GM12864 (cell line): ENCODE data around the gene TRERF1.

Source experiments
- DNase-seq: peaks from one replicate; pipeline ENCODE4 v3.0.0-alpha.2; 2011; ENCODE audit warnings: low read depth
- H3K4me3 ChIP-seq: 2 replicates; pipeline ENCODE4 v1.5.1; 2011; ENCODE audit warnings: mild to moderate bottlenecking, low read depth, low read length, control low read depth
- TF ChIP-seq, protein P1 (sequence below): IDR thresholded peaks from 2 replicates; pipeline ENCODE4 v1.5.1; 2011; ENCODE audit warnings: low read depth, mild to moderate bottlenecking, moderate library complexity, low read length, control low read depth, inconsistent platforms; ENCODE audit errors: missing control alignments

The TRERF1 gene

DNA sequence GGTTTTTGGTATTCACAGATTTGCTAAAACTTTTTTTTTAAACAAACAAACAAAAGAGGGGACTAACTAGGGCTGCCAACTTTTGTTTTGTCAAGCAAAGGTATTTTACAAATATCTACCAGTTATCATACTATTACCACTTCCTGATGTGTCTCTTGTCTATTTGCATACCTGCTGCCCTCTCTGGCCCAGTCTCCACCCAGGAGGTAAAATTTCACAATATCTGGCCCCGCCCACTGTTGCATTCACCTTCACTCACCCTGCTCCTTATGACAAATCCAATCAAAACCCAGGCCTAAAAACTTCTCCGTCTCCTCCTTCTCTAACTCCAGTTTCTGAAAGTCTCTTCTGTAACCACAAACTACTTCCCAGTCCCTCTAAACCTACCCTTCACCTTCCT, 82.2 kb downstream of the TRERF1 start:
- peak; percentile 60 for DNase-seq
- TF ChIP-seq, protein P1, sequence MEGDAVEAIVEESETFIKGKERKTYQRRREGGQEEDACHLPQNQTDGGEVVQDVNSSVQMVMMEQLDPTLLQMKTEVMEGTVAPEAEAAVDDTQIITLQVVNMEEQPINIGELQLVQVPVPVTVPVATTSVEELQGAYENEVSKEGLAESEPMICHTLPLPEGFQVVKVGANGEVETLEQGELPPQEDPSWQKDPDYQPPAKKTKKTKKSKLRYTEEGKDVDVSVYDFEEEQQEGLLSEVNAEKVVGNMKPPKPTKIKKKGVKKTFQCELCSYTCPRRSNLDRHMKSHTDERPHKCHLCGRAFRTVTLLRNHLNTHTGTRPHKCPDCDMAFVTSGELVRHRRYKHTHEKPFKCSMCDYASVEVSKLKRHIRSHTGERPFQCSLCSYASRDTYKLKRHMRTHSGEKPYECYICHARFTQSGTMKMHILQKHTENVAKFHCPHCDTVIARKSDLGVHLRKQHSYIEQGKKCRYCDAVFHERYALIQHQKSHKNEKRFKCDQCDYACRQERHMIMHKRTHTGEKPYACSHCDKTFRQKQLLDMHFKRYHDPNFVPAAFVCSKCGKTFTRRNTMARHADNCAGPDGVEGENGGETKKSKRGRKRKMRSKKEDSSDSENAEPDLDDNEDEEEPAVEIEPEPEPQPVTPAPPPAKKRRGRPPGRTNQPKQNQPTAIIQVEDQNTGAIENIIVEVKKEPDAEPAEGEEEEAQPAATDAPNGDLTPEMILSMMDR, result no peak

DNA sequence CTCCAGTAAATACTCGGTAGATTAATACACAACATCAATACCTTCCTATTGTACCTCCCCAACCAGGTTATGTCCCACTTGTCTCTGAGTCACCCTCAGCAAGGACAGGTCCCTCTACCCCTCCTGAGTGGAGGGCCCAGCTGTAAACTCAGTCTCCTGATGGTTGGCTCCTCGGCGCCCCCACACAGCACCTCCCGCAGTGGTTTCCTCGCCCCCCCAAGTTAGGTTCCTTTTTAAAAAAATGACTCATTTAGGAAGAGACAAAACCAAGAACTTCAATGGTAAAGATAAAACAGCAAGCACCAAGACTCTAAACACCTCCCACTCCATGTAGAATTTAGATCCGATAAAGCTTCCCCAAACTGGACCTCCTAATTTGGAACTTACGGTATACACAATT, 83.5 kb downstream of the TRERF1 start:
- TF ChIP-seq, protein P1, result no peak
- DNase-seq, result no peak
- peak overlapping the region; percentile 25; the same call in 1 of the 2 replicates for H3K4me3 ChIP-seq

More for the DNA sequence above, 82.2 kb downstream of the TRERF1 start:
- no peak overlapping the region; the same call in 1 of the 2 replicates for H3K4me3 ChIP-seq

DNA sequence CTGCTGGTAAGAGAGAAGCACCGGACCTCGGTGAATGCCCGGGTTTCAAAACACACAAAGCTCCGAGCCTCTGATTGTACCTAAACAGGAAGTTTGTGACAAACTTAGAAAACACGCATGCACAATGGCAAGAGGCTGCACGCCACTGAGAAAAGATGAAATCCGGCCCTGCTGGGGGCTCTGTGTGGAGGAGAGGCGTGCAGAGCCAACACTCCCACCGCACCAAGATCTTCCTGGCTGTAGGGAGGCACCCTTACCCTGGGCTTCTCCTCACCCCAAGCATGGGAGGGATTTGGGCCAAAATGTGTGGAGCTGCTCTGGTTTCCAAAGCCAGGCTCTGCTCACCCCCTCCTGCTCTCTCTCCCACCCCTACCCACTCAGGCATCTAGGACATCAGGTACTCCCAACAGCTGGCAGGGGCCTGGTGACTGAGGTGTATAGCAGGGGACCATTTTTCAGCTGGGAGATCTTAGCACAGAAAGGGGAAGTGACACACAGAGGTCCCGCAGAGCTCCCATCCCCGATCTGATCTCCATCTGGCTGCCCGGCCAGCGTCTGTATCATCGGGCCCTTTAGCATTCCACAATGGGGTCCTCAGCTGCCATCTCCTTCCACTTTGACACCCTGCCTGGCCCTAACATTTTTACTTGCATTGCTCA, 84.2 kb downstream of the TRERF1 start:
- TF ChIP-seq, protein P1, result no peak
- peak overlapping the region; percentile 25 for H3K4me3 ChIP-seq
- peak; percentile 73 for DNase-seq

DNA sequence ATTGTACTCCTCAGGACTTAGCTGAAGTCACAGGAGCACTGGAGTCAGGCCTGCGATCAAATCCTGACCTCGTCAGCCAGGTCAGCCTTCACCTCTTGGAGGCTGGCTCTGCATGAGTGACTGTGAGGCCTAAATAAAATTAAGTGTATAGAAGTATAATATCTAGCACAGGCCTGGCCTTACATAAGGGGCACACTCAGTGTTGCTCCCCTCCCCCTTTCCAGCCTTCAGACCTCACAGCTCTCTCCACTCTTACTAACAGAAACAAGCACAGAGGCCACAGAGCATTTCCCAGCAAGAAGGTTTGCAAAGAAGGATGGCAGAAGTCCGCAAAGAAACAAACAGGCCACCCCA, 84.8 kb downstream of the TRERF1 start:
- H3K4me3 ChIP-seq, result peak overlapping the region; percentile 22; the same call in 1 of the 2 replicates
- TF ChIP-seq, protein P1, result no peak

DNA sequence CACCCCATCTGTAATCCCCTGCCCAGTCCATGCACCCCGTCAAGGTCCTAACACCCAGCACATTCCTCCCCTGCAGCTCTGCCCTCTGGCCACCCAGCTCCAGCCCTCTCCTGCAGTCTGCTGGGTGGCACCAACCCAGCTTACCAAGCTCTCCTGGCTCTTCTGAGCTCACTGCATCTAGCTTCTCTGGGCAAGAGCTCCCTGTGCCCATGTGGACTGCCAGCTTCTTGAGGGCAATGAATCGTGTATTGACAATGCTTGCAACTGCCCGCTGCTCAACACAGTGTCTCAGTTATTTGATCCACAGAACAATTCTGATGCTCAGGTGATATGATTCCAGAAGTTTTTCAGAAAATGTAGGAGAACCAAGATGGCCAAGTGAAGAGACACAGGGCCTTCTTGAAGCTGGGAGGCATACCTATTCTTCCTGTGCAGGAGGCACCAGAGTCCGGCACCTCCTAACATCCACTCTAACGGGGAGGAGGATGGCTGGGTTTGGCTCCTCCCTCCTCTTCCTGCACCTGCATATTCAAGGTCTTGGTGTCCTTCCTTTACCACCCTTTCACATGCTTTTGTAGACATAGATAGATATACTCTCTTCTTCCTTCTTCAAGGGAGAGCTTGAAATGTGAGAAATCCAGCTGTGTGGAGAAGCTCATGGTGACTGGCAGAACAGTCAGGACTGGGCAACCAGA, 85.6 kb downstream of the TRERF1 start:
- TF ChIP-seq, protein P1, result no peak
- DNase-seq, result no peak
- H3K4me3 ChIP-seq, result no peak overlapping the region; the same call in 1 of the 2 replicates

More for the DNA sequence above, 84.8 kb downstream of the TRERF1 start:
- DNase-seq, result no peak

DNA sequence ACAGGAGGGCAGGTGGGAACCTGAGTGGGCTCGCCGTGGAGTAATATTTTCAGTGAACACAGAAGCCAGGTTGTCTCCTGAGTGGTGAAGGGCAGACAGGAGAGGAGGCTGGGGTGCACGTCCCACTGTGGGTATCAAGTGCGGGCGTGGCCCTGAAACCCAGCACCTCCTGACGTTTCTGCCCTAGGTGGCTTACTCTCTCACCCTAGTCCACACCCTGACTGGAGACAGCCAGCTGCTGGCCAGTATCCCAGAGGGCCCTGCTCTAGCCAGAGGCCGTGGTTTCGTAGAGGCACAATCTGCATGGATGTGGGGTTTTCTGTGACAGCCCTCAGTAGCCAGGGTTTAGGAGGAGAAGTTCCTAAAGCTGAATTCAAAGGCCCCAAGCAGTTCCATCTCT, 86.7 kb downstream of the TRERF1 start:
- DNase-seq, result no peak
- TF ChIP-seq, protein P1, result no peak
- no peak overlapping the region for H3K4me3 ChIP-seq
